HepG2 (cell line): ENCODE results near the gene NBR1. TPM values are rescaled to one million over a fixed set of nuclear protein-coding genes. Genes with fewer than 3 reads are reported as not detected.
"Not testable (repeated sequence)": the region's sequence is repeated elsewhere in the genome, so short reads cannot be mapped to it uniquely, and the experiment has no call there.

ENCODE experiments used
- ATAC-seq: fragments of 200-7000 bp; cut with Tn5 transposase; 3 replicates; pipeline ENCODE4 v1.9.1; 2020; ENCODE audit warnings: mild to moderate bottlenecking, moderate library complexity
- BruUV-seq: library from RNA; stranded (reverse); fragments of 400-500 nt; replicated peaks from 2 replicates; lab custom pipeline; 2021; lab: Mats Ljungman, UMichigan
- CTCF ChIA-PET: fragments of 300-600 bp; formaldehyde crosslinking; extraction: SDS; loops from one replicate; lab custom pipeline; 2021; ENCODE audit warnings: low total read pairs, inconsistent platforms, low intra/inter-chr PET ratio; lab: Yijun Ruan, JAX
- POLR2A ChIA-PET: fragments of 350-600 bp; sonication (Branson Sonifier 250); formaldehyde crosslinking; loops from one replicate; lab custom pipeline; 2020; ENCODE audit warnings: antibody characterized with exemption, inconsistent platforms; lab: Yijun Ruan, JAX
- DNase-seq: peaks from one replicate; pipeline ENCODE4 v3.0.0-alpha.2; 2015; ENCODE audit warnings: low spot score
- FAIRE-seq: peaks from 3 replicates; lab custom pipeline; 2011; peaks lifted over from hg19 to GRCh38; lab: Jason Lieb, UNC
- H2AFZ ChIP-seq: one replicate; pipeline ENCODE4 v1.6.1; 2011; ENCODE audit warnings: low read length, inconsistent platforms
- H3K27ac ChIP-seq: fragments of 300-600 bp; 3 replicates; pipeline ENCODE4 v1.8.0; 2011; ENCODE audit warnings: mixed run types, mild to moderate bottlenecking, mixed read lengths, low read length, inconsistent platforms; ENCODE audit not compliant: insufficient read depth; ENCODE audit errors: extremely low read length
- H3K27me3 ChIP-seq, 2 experiments: fragments of 200-600 bp in 1 of 2; 2 replicates in 1 of 2; 3 replicates in 1 of 2; pipeline versions ENCODE4 v1.6.0 to v1.8.0; 2011; ENCODE audit warnings: low read length in 2 of 2, mild to moderate bottlenecking in 2 of 2, moderate library complexity in 2 of 2, inconsistent platforms in 1 of 2; ENCODE audit not compliant: insufficient read depth in 2 of 2, control insufficient read depth in 1 of 2
- H3K36me3 ChIP-seq, 2 experiments: fragments of 200-600 bp in 1 of 2; replicated peaks in 1 of 2; 2 replicates in 1 of 2; 3 replicates in 1 of 2; pipeline versions ENCODE4 v1.5.1 to v1.8.0; 2011; ENCODE audit warnings: low read length in 2 of 2, inconsistent platforms in 1 of 2; ENCODE audit not compliant: insufficient read depth in 2 of 2, control insufficient read depth in 1 of 2
- H3K4me1 ChIP-seq: 2 replicates; pipeline ENCODE4 v1.5.1; 2012; ENCODE audit warnings: low read length, inconsistent platforms; ENCODE audit not compliant: insufficient read depth
- H3K4me2 ChIP-seq: 2 replicates; pipeline ENCODE4 v1.6.0; 2011; ENCODE audit warnings: low read depth, low read length, inconsistent platforms
- H3K4me3 ChIP-seq, 3 experiments: fragments of 200-600 bp in 1 of 3; sonication (generic), shearing (Covaris generic) in 1 of 3; replicated peaks in 1 of 3; 2 replicates each; pipeline ENCODE4 v1.5.1; 2011 to 2016; ENCODE audit warnings: low read length in 3 of 3, inconsistent platforms in 2 of 3, low read depth in 2 of 3, mild to moderate bottlenecking in 2 of 3, control low read depth in 1 of 3, mixed read lengths in 1 of 3; ENCODE audit not compliant: insufficient read depth in 1 of 3
- H3K79me2 ChIP-seq: one replicate; pipeline ENCODE4 v1.6.1; 2011; ENCODE audit warnings: low read length, inconsistent platforms; ENCODE audit not compliant: insufficient read depth
- H3K9ac ChIP-seq: 2 replicates; pipeline ENCODE4 v1.6.0; 2011; ENCODE audit warnings: mild to moderate bottlenecking, low read depth, low read length, inconsistent platforms; ENCODE audit not compliant: insufficient read depth
- H3K9me3 ChIP-seq: 2 replicates; pipeline ENCODE4 v1.5.1; 2012; ENCODE audit warnings: mild to moderate bottlenecking, low read length
- H4K20me1 ChIP-seq: 2 replicates; pipeline ENCODE4 v1.6.0; 2011; ENCODE audit warnings: inconsistent platforms, mild to moderate bottlenecking, low read length, moderate library complexity; ENCODE audit not compliant: insufficient read depth
- FOXP1 ChIP-seq, 2 experiments: fragments of 450-650 bp in 1 of 2; IDR thresholded peaks; 2 replicates each; pipeline ENCODE4 v1.6.1; 2017 to 2018; ENCODE audit warnings: antibody characterized with exemption in 1 of 2
- JUNB ChIP-seq: sonication (generic); formaldehyde crosslinking; IDR thresholded peaks from 2 replicates; pipeline ENCODE4 v1.8.0; 2022; ENCODE audit warnings: missing genetic modification reagents, mild to moderate bottlenecking, borderline replicate concordance
- MAF1 ChIP-seq: sonication (generic); formaldehyde crosslinking; IDR thresholded peaks from 2 replicates; pipeline ENCODE4 v1.5.0; 2020; ENCODE audit warnings: missing genetic modification reagents, borderline replicate concordance
- PAX8 ChIP-seq: sonication (generic); formaldehyde crosslinking; IDR thresholded peaks from 2 replicates; pipeline ENCODE4 v1.8.0; 2022; ENCODE audit warnings: mild to moderate bottlenecking, missing genetic modification reagents, borderline replicate concordance
- SMYD3 ChIP-seq: sonication (generic); formaldehyde crosslinking; IDR thresholded peaks from 2 replicates; pipeline ENCODE4 v1.8.1; 2023; ENCODE audit warnings: mild to moderate bottlenecking, missing genetic modification reagents
- ZFP1 ChIP-seq: IDR thresholded peaks from 2 replicates; pipeline ENCODE4 v1.6.1; 2016
- ZFP62 ChIP-seq: sonication (generic); formaldehyde crosslinking; IDR thresholded peaks from 2 replicates; pipeline ENCODE4 v1.4.0; 2020; ENCODE audit warnings: missing genetic modification reagents
- ZNF232 ChIP-seq: sonication (generic); formaldehyde crosslinking; IDR thresholded peaks from 2 replicates; pipeline ENCODE4 v1.4.0; 2020; ENCODE audit warnings: missing genetic modification reagents, borderline replicate concordance
- ZNF839 ChIP-seq: sonication (generic); formaldehyde crosslinking; IDR thresholded peaks from 2 replicates; pipeline ENCODE4 v1.4.0; 2020; ENCODE audit warnings: missing genetic modification reagents, mild to moderate bottlenecking, borderline replicate concordance
- WGBS: methylation state at CpG from one replicate; pipeline ENCODE4 v1.1.6; 2017; ENCODE audit warnings: low lambda C conversion rate; 5-methylcytosine and 5-hydroxymethylcytosine counted together
- in situ Hi-C: cut with HindIII; loops from 2 replicates; pipeline ENCODE4 v1.10.0; 2017; ENCODE audit warnings: low pct_unique_long_range_greater_than_20kb; ENCODE audit not compliant: extremely low pct_ligation_motif_present
- intact Hi-C: fragments of 100-400 bp; cut with micrococcal nuclease; formaldehyde crosslinking; loops from one replicate; pipeline ENCODE4 v1.10.0; 2022; ENCODE audit not compliant: unreplicated experiment
- polyA plus RNA-seq, 8 experiments: library from polyadenylated mRNA; depleted of rRNA in 3 of 8; stranded (reverse) in 7 of 8; unstranded in 1 of 8; fragments of >200 nt; fragmentation: Illumina TruSeq in 4 of 8; extraction: Trizol in 4 of 8; gene quantifications; 2 replicates each; pipeline versions ENCODE4 v1.2.1 to v1.2.3, GENCODE V29; 2011 to 2016; ENCODE audit warnings: low read depth in 4 of 8, missing spikeins in 1 of 8, mixed read lengths in 1 of 8; ENCODE audit not compliant: insufficient read depth in 1 of 8
- total RNA-seq, 5 experiments: library from RNA; depleted of rRNA; stranded (reverse); fragments of >200 nt; fragmentation: Illumina TruSeq; extraction: Trizol; gene quantifications; 2 replicates each; pipeline ENCODE4 v1.2.3, GENCODE V29; 2016; ENCODE audit warnings: low read depth in 1 of 5
- TF ChIP-seq, protein P1 (sequence below): sonication (generic); formaldehyde crosslinking; IDR thresholded peaks from 2 replicates; pipeline ENCODE4 v1.4.0; 2020; ENCODE audit warnings: missing genetic modification reagents
- TF ChIP-seq, protein P2 (sequence below): sonication (generic); formaldehyde crosslinking; IDR thresholded peaks from 2 replicates; pipeline ENCODE4 v1.8.0; 2022; ENCODE audit warnings: missing genetic modification reagents, mild to moderate bottlenecking, inconsistent platforms, borderline replicate concordance

The NBR1 gene
- total and polyA plus RNA-seq, 2 of the 13 experiments (the other 11 are each of a cell fraction or from before 2014, with no cell fraction given): 51.7 to 121 TPM

DNA sequence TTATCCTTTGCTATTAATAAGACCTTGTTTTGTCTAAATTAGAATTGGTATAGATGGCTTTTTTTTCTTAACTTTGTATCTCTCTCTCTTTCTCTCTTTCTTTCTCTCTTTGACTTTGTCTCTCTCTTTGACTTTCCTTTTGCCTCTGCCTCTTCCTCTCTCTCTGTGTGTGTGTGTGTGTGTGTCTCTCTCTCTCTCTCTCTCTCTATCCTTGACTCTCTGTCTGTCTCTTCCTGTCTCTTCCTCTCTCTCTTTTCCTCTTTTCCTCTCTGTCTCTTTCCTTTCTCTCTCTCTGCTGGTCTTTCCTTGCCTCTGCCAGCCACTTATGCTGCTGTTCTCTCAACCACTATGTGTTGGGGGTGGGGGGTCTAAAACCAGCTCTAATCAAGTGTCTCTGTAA, 5.0 kb upstream of the NBR1 start:
- H3K9me3 ChIP-seq; H3K79me2 ChIP-seq; in situ Hi-C loops; DNase-seq; H3K4me3 ChIP-seq; FAIRE-seq; H3K4me2 ChIP-seq; H3K27me3 ChIP-seq; ATAC-seq; POLR2A ChIA-PET; H3K36me3 ChIP-seq; H4K20me1 ChIP-seq; H3K9ac ChIP-seq; BruUV-seq; intact Hi-C loops; H2AFZ ChIP-seq; CTCF ChIA-PET; H3K27ac ChIP-seq; TF ChIP-seq FOXP1 (CRISPR knock-in tag; IDR thresholded peaks at IDR 0.05): not testable (repeated sequence)
- peaks cover 31% of the 10 kb centered on the region for H3K4me1 ChIP-seq
- peak; percentile 36; the same call in 1 of the 2 replicates for TF ChIP-seq FOXP1 (IDR thresholded peaks at IDR 0.05)

DNA sequence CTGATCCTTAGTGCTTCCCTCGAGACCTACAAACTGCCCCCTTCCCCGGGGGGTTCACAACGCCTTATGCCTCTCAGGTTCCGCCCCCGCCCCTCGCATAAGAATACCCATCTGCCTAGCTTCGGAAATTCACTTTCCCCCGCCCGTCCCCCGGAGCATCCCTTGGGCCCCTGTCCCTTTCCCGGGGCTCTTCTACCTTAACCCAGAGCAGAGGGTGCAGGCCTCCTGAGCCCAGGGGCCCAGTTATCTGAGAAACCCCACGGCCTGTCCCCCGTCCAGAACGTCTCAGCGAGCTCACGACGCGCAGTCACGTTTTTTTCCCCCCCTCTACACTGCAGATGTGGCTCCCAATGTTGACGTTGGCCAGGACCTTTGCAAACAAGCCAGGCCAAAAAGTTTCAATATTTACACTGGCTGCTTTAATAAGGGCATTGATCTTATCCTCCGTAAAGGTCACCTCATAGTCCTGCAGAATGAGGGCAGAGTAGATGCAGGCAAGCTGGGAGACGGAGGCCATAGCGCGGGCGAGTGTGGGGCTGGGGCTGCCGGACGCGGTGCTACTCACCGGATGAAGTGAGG, 1.4 kb upstream of the NBR1 start:
- H4K20me1 ChIP-seq: no peaks in the 10 kb centered on the region
- ChIA-PET POLR2A (interaction anchor here (0.6 to 2.4 kb wide), 15 partner anchors 12 to 172 kb away, joined by 3 to 12 read pairs (median 4); partner anchors contain the start of genes BRCA1, RPL27 and TMEM106A), CTCF (no interaction called here)
- DNase-seq (peak; percentile 84), FAIRE-seq (no peak), ATAC-seq (peak; percentile 72)
- peaks cover 56% of the 10 kb centered on the region for H3K4me1 ChIP-seq
- peaks cover 34% of the 10 kb centered on the region for H3K79me2 ChIP-seq
- H3K9ac ChIP-seq: peak overlapping the region; percentile 92
- peak overlapping the region; percentile 62 to 94 (median 75) for H3K4me3 ChIP-seq
- no peaks in the 10 kb centered on the region for H3K36me3 ChIP-seq
- in situ Hi-C loops: no loop called here
- H3K9me3 ChIP-seq: no peaks in the 10 kb centered on the region
- BruUV-seq: no TSS peak
- no peaks in the 10 kb centered on the region; a peak in 1 of 5 replicates for H3K27me3 ChIP-seq
- no peak overlapping the region for H2AFZ ChIP-seq
- H3K27ac ChIP-seq: peak overlapping the region; percentile 90
- H3K4me2 ChIP-seq: peak overlapping the region; percentile 93
- WGBS: 9% methylated on average over 29 of the region's 29 CpGs
- intact Hi-C loops: loop anchor here (1.0 to 5.0 kb wide), 4 partner anchors 44 to 162 kb away; partner anchors contain the start of genes BRCA1, IFI35 and RND2
- TF ChIP-seq ZFP62 (CRISPR knock-in tag) (no peak), JUNB (CRISPR knock-in tag) (no peak), MAF1 (CRISPR knock-in tag) (no peak), ZNF232 (CRISPR knock-in tag) (no peak), PAX8 (CRISPR knock-in tag) (0 out of 2 replicates have a peak, but pooled peaks have one; percentile 16), ZNF839 (no peak), SMYD3 (CRISPR knock-in tag) (no peak; the same call in 1 of the 2 replicates), ZFP1 (CRISPR knock-in tag) (no peak)
- TF ChIP-seq, protein P1, sequence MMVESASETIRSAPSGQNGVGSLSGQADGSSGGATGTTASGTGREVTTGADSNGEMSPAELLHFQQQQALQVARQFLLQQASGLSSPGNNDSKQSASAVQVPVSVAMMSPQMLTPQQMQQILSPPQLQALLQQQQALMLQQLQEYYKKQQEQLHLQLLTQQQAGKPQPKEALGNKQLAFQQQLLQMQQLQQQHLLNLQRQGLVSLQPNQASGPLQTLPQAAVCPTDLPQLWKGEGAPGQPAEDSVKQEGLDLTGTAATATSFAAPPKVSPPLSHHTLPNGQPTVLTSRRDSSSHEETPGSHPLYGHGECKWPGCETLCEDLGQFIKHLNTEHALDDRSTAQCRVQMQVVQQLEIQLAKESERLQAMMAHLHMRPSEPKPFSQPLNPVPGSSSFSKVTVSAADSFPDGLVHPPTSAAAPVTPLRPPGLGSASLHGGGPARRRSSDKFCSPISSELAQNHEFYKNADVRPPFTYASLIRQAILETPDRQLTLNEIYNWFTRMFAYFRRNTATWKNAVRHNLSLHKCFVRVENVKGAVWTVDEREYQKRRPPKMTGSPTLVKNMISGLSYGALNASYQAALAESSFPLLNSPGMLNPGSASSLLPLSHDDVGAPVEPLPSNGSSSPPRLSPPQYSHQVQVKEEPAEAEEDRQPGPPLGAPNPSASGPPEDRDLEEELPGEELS (CRISPR knock-in tag): peak; percentile 79; the same call in 1 of the 2 replicates
- TF ChIP-seq, protein P2, sequence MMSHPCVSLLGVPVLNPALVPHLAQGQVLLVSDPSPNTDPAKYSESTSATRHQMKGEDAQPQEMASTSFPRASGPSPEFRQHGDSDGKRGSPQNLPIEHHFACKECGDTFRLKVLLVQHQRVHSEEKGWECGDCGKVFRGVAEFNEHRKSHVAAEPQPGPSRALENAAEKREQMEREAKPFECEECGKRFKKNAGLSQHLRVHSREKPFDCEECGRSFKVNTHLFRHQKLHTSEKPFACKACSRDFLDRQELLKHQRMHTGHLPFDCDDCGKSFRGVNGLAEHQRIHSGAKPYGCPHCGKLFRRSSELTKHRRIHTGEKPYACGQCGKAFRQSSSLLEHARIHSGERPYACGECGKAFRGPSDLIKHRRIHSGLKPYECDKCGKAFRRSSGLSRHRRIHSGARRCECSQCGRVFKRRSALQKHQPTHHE (CRISPR knock-in tag): no peak
